WTC11 (cell line): ENCODE measurements around the gene GORASP1. TPM values are rescaled to one million over a fixed set of nuclear protein-coding genes. Genes with fewer than 3 reads are reported as not detected.

Experiments
- ATAC-seq: fragments of 200-7000 bp; cut with Tn5 transposase; 2 replicates; pipeline ENCODE4 v1.10.0; 2021; ENCODE audit warnings: mild to moderate bottlenecking, moderate library complexity
- CTCF ChIA-PET: fragments of 300-600 bp; sonication (Branson Sonifier 250); formaldehyde crosslinking; loops from one replicate; lab custom pipeline; 2021; ENCODE audit warnings: antibody characterized with exemption; lab: Charles Lee
- POLR2A ChIA-PET: fragments of 350-600 bp; sonication (Branson Sonifier 250); formaldehyde crosslinking; loops from one replicate; lab custom pipeline; 2021; ENCODE audit warnings: antibody characterized with exemption; lab: Charles Lee
- DNase-seq: peaks from one replicate; pipeline ENCODE4 v3.0.0; 2021; ENCODE audit warnings: low spot score
- H3K27ac Mint-ChIP-seq: 2 replicates; pipeline ENCODE4 v1.8.0; 2021; ENCODE audit warnings: mixed read lengths
- H3K27me3 Mint-ChIP-seq: 2 replicates; pipeline ENCODE4 v1.8.0; 2021; ENCODE audit warnings: low read depth, mild to moderate bottlenecking, moderate library complexity, mixed read lengths
- H3K36me3 Mint-ChIP-seq: 2 replicates; pipeline ENCODE4 v1.8.0; 2021; ENCODE audit warnings: mixed read lengths
- H3K4me1 Mint-ChIP-seq: 2 replicates; pipeline ENCODE4 v1.8.0; 2022; ENCODE audit warnings: mixed read lengths
- H3K4me3 Mint-ChIP-seq: 2 replicates; pipeline ENCODE4 v1.8.0; 2021; ENCODE audit warnings: mild to moderate bottlenecking, moderate library complexity, mixed read lengths
- H3K9me3 Mint-ChIP-seq: 2 replicates; pipeline ENCODE4 v1.8.0; 2021; ENCODE audit warnings: mixed read lengths
- CBFB ChIP-seq: sonication (generic); formaldehyde crosslinking; IDR thresholded peaks from 2 replicates; pipeline ENCODE4 v1.8.1; 2022; ENCODE audit warnings: mild to moderate bottlenecking, low read depth, missing genetic modification reagents
- FOXP1 ChIP-seq: sonication (generic); formaldehyde crosslinking; IDR thresholded peaks from 2 replicates; pipeline ENCODE4 v1.8.0; 2022; ENCODE audit warnings: missing genetic modification reagents, mild to moderate bottlenecking, moderate library complexity, borderline replicate concordance
- GABPB1 ChIP-seq: sonication (generic); formaldehyde crosslinking; IDR thresholded peaks from 2 replicates; pipeline ENCODE4 v1.8.1; 2023; ENCODE audit warnings: mild to moderate bottlenecking, missing genetic modification reagents
- GRHL2 ChIP-seq: fragments of 250-450 bp; sonication (Bioruptor Pico); IDR thresholded peaks from 2 replicates; pipeline ENCODE4 v1.8.0; 2022; ENCODE audit warnings: mild to moderate bottlenecking, moderate library complexity; ENCODE audit not compliant: insufficient replicate concordance, severe bottlenecking
- GTF2I ChIP-seq: fragments of 250-450 bp; sonication (Bioruptor Pico); conservative IDR thresholded peaks from 2 replicates; pipeline ENCODE4 v1.4.0; 2021; ENCODE audit warnings: mild to moderate bottlenecking
- NFATC4 ChIP-seq: fragments of 250-450 bp; sonication (Bioruptor Pico); IDR thresholded peaks from 2 replicates; pipeline ENCODE4 v1.9.0; 2021; ENCODE audit warnings: mild to moderate bottlenecking
- NR3C1 ChIP-seq: sonication (generic); formaldehyde crosslinking; conservative IDR thresholded peaks from 2 replicates; pipeline ENCODE4 v1.8.1; 2023; ENCODE audit warnings: low read depth, mild to moderate bottlenecking, missing genetic modification reagents
- OVOL2 ChIP-seq: fragments of 250-450 bp; sonication (Bioruptor Pico); IDR thresholded peaks from 2 replicates; pipeline ENCODE4 v1.9.0; 2021; ENCODE audit warnings: mild to moderate bottlenecking, borderline replicate concordance
- RORB ChIP-seq: fragments of 250-450 bp; sonication (Bioruptor Pico); IDR thresholded peaks from 2 replicates; pipeline ENCODE4 v1.9.0; 2021; ENCODE audit warnings: mild to moderate bottlenecking
- SMAD4 ChIP-seq: sonication (generic); formaldehyde crosslinking; IDR thresholded peaks from 2 replicates; pipeline ENCODE4 v1.8.0; 2022; ENCODE audit warnings: mild to moderate bottlenecking, missing genetic modification reagents
- TEAD1 ChIP-seq: sonication (generic); formaldehyde crosslinking; IDR thresholded peaks from 2 replicates; pipeline ENCODE4 v1.8.0; 2022; ENCODE audit warnings: mild to moderate bottlenecking, missing genetic modification reagents
- ZNF232 ChIP-seq: sonication (generic); formaldehyde crosslinking; IDR thresholded peaks from 2 replicates; pipeline ENCODE4 v1.8.0; 2022; ENCODE audit warnings: mild to moderate bottlenecking, missing genetic modification reagents
- ZNF416 ChIP-seq: fragments of 250-450 bp; sonication (Bioruptor Pico); IDR thresholded peaks from 2 replicates; pipeline ENCODE4 v1.9.0; 2021; ENCODE audit warnings: mild to moderate bottlenecking, inconsistent platforms
- ZNF671 ChIP-seq: fragments of 250-450 bp; sonication (Bioruptor Pico); IDR thresholded peaks from 2 replicates; pipeline ENCODE4 v1.8.0; 2021; ENCODE audit warnings: mild to moderate bottlenecking
- total RNA-seq: library from RNA; stranded (reverse); gene quantifications from 3 replicates; pipeline ENCODE4 v1.2.3, GENCODE V29; 2021
- TF ChIP-seq, protein P1 (sequence below): sonication (generic); formaldehyde crosslinking; IDR thresholded peaks from 2 replicates; pipeline ENCODE4 v1.8.1; 2023; ENCODE audit warnings: mild to moderate bottlenecking, missing genetic modification reagents
- TF ChIP-seq, protein P2 (sequence below): sonication (generic); formaldehyde crosslinking; IDR thresholded peaks from 2 replicates; pipeline ENCODE4 v1.8.0; 2022; ENCODE audit warnings: mild to moderate bottlenecking, missing genetic modification reagents
- TF ChIP-seq, protein P3 (sequence below): sonication (generic); formaldehyde crosslinking; IDR thresholded peaks from 2 replicates; pipeline ENCODE4 v1.8.1; 2023; ENCODE audit warnings: mild to moderate bottlenecking, missing genetic modification reagents, moderate library complexity
- TF ChIP-seq, protein P4 (sequence below): sonication (generic); formaldehyde crosslinking; IDR thresholded peaks from 2 replicates; pipeline ENCODE4 v1.8.0; 2023; ENCODE audit warnings: missing genetic modification reagents
- TF ChIP-seq, protein P5 (sequence below): sonication (generic); formaldehyde crosslinking; conservative IDR thresholded peaks from 2 replicates; pipeline ENCODE4 v1.8.1; 2023; ENCODE audit warnings: mild to moderate bottlenecking, low read depth, missing genetic modification reagents, moderate library complexity
- TF ChIP-seq, protein P6 (sequence below): fragments of 250-450 bp; sonication (Bioruptor Pico); IDR thresholded peaks from 2 replicates; pipeline ENCODE4 v1.9.0; 2021; ENCODE audit warnings: moderate library complexity, mild to moderate bottlenecking, inconsistent platforms, borderline replicate concordance
- TF ChIP-seq, protein P7 (sequence below): fragments of 250-450 bp; sonication (Bioruptor Pico); conservative IDR thresholded peaks from 2 replicates; pipeline ENCODE4 v1.9.0; 2021; ENCODE audit warnings: mild to moderate bottlenecking

GORASP1 gene
- total RNA-seq, 1 experiment from 2014 or later, result 47.4 TPM

DNA sequence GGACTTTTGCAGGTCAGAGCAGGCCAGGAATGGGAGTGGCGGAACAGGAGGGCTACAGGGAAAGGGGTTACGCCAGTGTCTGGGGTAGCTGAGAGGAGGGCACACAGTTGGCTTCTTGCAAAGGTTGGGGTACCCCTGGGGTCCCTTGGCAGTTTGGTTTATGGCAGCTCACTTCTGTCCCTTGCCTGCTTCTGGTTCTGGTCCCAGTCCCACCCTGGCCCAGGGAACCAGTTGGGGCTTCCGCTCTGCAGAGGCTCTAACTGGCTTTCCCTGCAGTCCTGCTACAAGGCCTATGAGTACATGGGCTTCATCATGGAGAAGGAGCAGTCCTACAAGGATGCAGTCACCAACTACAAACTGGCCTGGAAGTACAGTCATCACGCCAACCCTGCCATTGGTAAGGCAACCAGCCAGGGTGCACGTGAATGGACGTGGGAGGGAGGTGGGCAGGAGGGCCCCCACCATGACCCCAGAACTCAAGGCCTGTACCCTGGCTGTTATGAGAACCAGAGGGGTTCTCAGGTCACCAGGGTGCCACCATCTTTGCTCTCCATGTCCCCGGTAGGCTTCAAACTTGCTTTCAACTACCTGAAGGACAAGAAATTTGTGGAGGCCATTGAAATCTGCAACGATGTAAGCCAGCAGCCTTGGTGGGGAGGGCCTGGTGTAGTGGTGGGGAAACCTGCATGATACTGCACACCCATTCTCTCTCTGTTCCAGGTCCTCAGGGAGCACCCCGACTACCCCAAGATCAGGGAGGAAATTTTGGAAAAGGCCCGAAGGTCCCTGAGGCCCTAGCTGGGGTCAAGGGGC lies 30.8 kb upstream of the GORASP1 start (continued):
- TF ChIP-seq, protein P1, sequence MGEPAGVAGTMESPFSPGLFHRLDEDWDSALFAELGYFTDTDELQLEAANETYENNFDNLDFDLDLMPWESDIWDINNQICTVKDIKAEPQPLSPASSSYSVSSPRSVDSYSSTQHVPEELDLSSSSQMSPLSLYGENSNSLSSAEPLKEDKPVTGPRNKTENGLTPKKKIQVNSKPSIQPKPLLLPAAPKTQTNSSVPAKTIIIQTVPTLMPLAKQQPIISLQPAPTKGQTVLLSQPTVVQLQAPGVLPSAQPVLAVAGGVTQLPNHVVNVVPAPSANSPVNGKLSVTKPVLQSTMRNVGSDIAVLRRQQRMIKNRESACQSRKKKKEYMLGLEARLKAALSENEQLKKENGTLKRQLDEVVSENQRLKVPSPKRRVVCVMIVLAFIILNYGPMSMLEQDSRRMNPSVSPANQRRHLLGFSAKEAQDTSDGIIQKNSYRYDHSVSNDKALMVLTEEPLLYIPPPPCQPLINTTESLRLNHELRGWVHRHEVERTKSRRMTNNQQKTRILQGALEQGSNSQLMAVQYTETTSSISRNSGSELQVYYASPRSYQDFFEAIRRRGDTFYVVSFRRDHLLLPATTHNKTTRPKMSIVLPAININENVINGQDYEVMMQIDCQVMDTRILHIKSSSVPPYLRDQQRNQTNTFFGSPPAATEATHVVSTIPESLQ (CRISPR knock-in tag), result no peak
- TF ChIP-seq CBFB (CRISPR knock-in tag), result no peak
- TF ChIP-seq, all 79 proteins: peak for 0

DNA sequence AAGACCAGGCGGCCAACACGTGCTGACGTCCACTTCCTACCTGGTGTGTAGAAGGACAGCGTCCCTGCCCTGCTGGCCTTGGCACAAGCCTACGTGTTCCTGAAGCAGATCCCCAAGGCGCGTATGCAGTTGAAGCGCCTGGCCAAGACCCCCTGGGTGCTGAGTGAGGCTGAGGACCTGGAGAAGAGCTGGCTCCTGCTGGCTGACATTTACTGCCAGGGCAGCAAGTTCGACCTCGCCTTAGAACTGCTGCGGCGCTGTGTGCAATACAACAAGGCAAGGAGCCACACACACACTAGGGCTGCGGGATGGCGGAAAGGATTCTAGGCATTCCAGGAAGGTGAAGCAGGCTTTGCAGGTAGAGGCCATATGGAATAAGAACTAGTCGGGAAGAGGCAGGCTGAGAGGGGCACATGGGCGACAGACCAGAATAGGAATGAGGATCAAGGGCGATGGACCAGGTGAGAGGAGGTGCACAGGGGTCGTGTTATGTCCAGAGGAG lies 30.1 kb upstream of the GORASP1 start:
- Mint-ChIP-seq H3K4me3 (no peak overlapping the region), H3K27ac (peak overlapping the region; percentile 52; the same call in 1 of the 2 replicates), H3K27me3 (no peaks in the 10 kb centered on the region), H3K4me1 (peaks cover 5% of the 10 kb centered on the region), H3K36me3 (peaks cover 3% of the 10 kb centered on the region), H3K9me3 (no peaks in the 10 kb centered on the region)
- CTCF ChIA-PET, result interaction anchor here (0.9 to 2.2 kb wide), 4 partner anchors 12 to 151 kb away, joined by 3 to 15 read pairs (median 4); no protein-coding TSS in a partner anchor
- DNase-seq, result no peak
- ATAC-seq, result no peak
- POLR2A ChIA-PET, result no interaction called here
- TF ChIP-seq FOXP1 (CRISPR knock-in tag), result no peak
- TF ChIP-seq, protein P2, sequence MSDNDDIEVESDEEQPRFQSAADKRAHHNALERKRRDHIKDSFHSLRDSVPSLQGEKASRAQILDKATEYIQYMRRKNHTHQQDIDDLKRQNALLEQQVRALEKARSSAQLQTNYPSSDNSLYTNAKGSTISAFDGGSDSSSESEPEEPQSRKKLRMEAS (CRISPR knock-in tag), result no peak
- TF ChIP-seq OVOL2 (CRISPR knock-in tag), result no peak
- TF ChIP-seq, protein P3, sequence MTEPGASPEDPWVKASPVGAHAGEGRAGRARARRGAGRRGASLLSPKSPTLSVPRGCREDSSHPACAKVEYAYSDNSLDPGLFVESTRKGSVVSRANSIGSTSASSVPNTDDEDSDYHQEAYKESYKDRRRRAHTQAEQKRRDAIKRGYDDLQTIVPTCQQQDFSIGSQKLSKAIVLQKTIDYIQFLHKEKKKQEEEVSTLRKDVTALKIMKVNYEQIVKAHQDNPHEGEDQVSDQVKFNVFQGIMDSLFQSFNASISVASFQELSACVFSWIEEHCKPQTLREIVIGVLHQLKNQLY, result no peak
- TF ChIP-seq, protein P4, sequence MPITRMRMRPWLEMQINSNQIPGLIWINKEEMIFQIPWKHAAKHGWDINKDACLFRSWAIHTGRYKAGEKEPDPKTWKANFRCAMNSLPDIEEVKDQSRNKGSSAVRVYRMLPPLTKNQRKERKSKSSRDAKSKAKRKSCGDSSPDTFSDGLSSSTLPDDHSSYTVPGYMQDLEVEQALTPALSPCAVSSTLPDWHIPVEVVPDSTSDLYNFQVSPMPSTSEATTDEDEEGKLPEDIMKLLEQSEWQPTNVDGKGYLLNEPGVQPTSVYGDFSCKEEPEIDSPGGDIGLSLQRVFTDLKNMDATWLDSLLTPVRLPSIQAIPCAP (CRISPR knock-in tag), result no peak
- TF ChIP-seq CBFB (CRISPR knock-in tag), result no peak
- TF ChIP-seq ZNF671 (CRISPR knock-in tag), result no peak
- no peak for TF ChIP-seq TEAD1
- TF ChIP-seq, protein P5, sequence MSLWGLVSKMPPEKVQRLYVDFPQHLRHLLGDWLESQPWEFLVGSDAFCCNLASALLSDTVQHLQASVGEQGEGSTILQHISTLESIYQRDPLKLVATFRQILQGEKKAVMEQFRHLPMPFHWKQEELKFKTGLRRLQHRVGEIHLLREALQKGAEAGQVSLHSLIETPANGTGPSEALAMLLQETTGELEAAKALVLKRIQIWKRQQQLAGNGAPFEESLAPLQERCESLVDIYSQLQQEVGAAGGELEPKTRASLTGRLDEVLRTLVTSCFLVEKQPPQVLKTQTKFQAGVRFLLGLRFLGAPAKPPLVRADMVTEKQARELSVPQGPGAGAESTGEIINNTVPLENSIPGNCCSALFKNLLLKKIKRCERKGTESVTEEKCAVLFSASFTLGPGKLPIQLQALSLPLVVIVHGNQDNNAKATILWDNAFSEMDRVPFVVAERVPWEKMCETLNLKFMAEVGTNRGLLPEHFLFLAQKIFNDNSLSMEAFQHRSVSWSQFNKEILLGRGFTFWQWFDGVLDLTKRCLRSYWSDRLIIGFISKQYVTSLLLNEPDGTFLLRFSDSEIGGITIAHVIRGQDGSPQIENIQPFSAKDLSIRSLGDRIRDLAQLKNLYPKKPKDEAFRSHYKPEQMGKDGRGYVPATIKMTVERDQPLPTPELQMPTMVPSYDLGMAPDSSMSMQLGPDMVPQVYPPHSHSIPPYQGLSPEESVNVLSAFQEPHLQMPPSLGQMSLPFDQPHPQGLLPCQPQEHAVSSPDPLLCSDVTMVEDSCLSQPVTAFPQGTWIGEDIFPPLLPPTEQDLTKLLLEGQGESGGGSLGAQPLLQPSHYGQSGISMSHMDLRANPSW (CRISPR knock-in tag), result no peak
- TF ChIP-seq NR3C1, result no peak
- TF ChIP-seq ZNF416 (CRISPR knock-in tag), result no peak
- TF ChIP-seq, all 79 proteins: peak for 0

DNA sequence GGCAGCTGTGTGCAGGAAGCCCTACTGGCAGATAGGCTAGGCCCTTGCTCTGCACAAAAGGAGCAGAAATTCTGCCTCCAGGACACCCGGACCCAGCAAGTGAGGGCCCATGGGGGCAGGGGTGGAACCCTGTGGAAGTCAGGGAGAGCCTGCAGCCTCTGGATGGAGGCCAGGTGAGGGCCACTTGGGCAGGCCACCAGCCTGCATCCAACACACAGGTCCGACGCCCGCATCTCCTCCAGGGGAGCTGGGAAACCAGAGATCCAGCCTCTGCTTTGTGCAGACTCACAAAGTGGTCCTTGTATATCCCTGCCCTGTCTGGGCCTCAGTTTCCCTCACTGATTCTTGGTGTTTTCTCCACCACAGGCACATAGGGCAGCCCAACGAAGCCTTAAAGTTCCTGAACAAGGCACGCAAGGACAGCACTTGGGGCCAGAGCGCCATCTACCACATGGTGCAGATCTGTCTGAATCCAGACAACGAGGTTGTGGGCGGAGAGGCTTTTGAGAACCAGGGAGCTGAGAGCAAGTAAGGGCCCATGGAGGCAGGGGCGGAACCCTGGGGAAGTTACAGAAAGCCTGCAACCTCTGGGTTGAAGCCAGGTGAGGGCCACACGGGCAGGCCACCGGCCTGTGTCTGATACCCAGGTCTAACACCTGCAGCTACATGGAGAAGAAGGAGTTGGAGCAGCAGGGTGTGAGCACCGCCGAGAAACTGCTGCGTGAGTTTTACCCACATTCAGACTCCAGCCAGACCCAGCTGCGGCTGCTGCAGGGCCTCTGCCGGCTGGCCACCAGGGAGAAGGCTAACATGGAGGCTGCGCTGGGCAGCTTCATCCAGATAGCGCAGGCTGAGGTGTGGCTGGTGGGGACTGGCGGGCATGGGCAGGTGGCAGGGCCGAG lies 29.4 kb upstream of the GORASP1 start:
- ATAC-seq (peak; percentile 31), DNase-seq (no peak)
- ChIA-PET CTCF (interaction anchor here (0.5 to 2.2 kb wide), 5 partner anchors 9 to 152 kb away, joined by 3 to 15 read pairs (median 4); no protein-coding TSS in a partner anchor), POLR2A (no interaction called here)
- H3K4me1 Mint-ChIP-seq, result peaks cover 4% of the 10 kb centered on the region
- no peak overlapping the region for H3K27ac Mint-ChIP-seq
- no peaks in the 10 kb centered on the region for H3K27me3 Mint-ChIP-seq
- no peak overlapping the region for H3K4me3 Mint-ChIP-seq
- H3K9me3 Mint-ChIP-seq, result no peaks in the 10 kb centered on the region
- no peaks in the 10 kb centered on the region for H3K36me3 Mint-ChIP-seq
- TF ChIP-seq, protein P6, sequence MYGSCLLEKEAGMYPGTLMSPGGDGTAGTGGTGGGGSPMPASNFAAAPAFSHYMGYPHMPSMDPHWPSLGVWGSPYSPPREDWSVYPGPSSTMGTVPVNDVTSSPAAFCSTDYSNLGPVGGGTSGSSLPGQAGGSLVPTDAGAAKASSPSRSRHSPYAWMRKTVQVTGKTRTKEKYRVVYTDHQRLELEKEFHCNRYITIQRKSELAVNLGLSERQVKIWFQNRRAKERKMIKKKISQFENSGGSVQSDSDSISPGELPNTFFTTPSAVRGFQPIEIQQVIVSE (CRISPR knock-in tag), result no peak
- TF ChIP-seq ZNF232 (CRISPR knock-in tag) (no peak), CBFB (CRISPR knock-in tag) (no peak), NFATC4 (CRISPR knock-in tag) (no peak), GRHL2 (CRISPR knock-in tag) (no peak), SMAD4 (CRISPR knock-in tag) (no peak), GABPB1 (CRISPR knock-in tag) (no peak), GTF2I (CRISPR knock-in tag) (no peak), NR3C1 (no peak), RORB (CRISPR knock-in tag) (no peak)
- TF ChIP-seq, protein P7, sequence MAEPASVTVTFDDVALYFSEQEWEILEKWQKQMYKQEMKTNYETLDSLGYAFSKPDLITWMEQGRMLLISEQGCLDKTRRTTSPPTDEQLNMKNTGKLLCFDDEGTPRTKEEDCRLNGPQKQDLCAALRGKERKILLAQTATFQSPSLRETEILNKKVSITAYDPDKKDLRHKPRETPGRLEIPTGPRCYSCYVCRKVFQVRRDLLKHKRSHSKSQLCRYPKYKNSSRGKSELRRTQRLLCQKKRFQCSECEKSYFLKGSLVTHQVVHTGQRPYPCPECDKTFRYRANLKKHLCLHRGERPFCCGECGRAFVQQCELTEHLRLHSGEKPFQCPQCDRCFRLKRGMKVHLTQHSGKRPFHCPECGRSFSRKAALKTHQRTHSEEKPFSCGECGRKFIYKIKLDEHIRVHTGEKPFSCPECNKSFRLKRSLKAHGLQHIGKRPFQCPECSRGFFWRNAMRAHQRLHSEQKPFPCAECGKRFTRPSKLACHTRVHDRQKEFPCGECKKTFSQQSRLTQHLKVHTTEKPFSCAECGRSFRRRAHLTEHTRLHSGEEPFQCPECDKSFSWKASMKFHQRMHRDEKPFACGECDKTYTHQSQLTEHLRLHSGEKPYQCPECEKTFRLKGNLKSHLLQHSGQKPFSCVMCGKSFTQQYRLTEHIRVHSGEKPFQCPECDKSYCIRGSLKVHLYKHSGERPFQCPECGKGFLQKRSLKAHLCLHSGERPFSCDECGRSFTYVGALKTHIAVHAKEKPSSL (CRISPR knock-in tag), result no peak
